Measurements from ENCODE around the gene CEMIP2. TPM values are rescaled to one million over a fixed set of nuclear protein-coding genes. Genes with fewer than 3 reads are reported as not detected.

CEMIP2 gene
- polyA plus RNA-seq, 1 of the 3 experiments (the other 2 are of a cell fraction) = 39.8 TPM

GRCh38 chr9:71795097-71795813, 26.9 kb upstream of the CEMIP2 start:
- CTCF ChIA-PET = interaction anchor here (0.7 to 3.3 kb wide), 2 partner anchors 24 to 230 kb away, joined by 3 to 8 read pairs; no protein-coding TSS in a partner anchor
- H3K27ac ChIP-seq (ENCODE audit: low read depth in 2 of 2, low read length in 1 of 2) = no peak overlapping the region
- 60% methylated on average over 7 of the region's 7 CpGs for WGBS (ENCODE audit: low lambda C conversion rate)
- H3F3A ChIP-seq (replicated peaks; ENCODE audit: insufficient read depth) = peaks cover 12% of the 10 kb centered on the region
- no peaks in the 10 kb centered on the region for H3K79me2 ChIP-seq (ENCODE audit: insufficient read depth)
- no peak overlapping the region for H3K4me2 ChIP-seq
- no peak for DNase-seq
- H3K27me3 ChIP-seq (ENCODE audit: insufficient read depth) = no peaks in the 10 kb centered on the region
- no peak overlapping the region for H3K9ac ChIP-seq
- no peaks in the 10 kb centered on the region for H3K4me1 ChIP-seq (ENCODE audit: control insufficient read depth in 1 of 2, insufficient read depth in 2 of 2, low read depth in 1 of 2, low read length in 1 of 2)
- H3K4me3 ChIP-seq (ENCODE audit: low read depth in 2 of 2, low read length in 1 of 2) = no peak overlapping the region
- POLR2A ChIA-PET = no interaction called here
- H3K9me3 ChIP-seq = no peaks in the 10 kb centered on the region
- H4K20me1 ChIP-seq (ENCODE audit: insufficient read depth) = no peaks in the 10 kb centered on the region
- H2AFZ ChIP-seq (ENCODE audit: low read depth) = peak overlapping the region; percentile 10; the same call in 1 of the 2 replicates
- H3K9me2 ChIP-seq = no peaks in the 10 kb centered on the region
- no peaks in the 10 kb centered on the region for H3K36me3 ChIP-seq (replicated peaks in 1 of 2; ENCODE audit: control insufficient read depth in 1 of 2, insufficient read depth in 2 of 2, low read length in 1 of 2)
- TF ChIP-seq EZH2phosphoT487 (IDR thresholded peaks at IDR 0.05; ENCODE audit: borderline replicate concordance, low read depth) = no peak
- no peak for TF ChIP-seq GATA2 (CRISPR knock-in tag; IDR thresholded peaks at IDR 0.05)
- TF ChIP-seq FOXJ3 (CRISPR knock-in tag; IDR thresholded peaks at IDR 0.05) = no peak
- TF ChIP-seq CTCF (IDR thresholded peaks at IDR 0.05) = no peak
- TF ChIP-seq CHD2 (IDR thresholded peaks at IDR 0.05; ENCODE audit: low read length, partially characterized antibody) = no peak
- TF ChIP-seq MXI1 (IDR thresholded peaks at IDR 0.05; ENCODE audit: low read depth, low read length) = no peak
- TF ChIP-seq MAX (IDR thresholded peaks at IDR 0.05; ENCODE audit: low read depth) = no peak
- TF ChIP-seq SIN3A (IDR thresholded peaks at IDR 0.05; ENCODE audit: borderline replicate concordance, low read depth, low read length) = no peak
- no peak for TF ChIP-seq MEF2A (IDR thresholded peaks at IDR 0.05; ENCODE audit: borderline replicate concordance, low read depth)
- no peak for TF ChIP-seq FOXM1 (IDR thresholded peaks at IDR 0.05; ENCODE audit: low read depth)
- TF ChIP-seq PBX3 (IDR thresholded peaks at IDR 0.05) = no peak
- TF ChIP-seq JUND (IDR thresholded peaks at IDR 0.05) = no peak
- no peak for TF ChIP-seq RCOR1 (IDR thresholded peaks at IDR 0.05; ENCODE audit: low read length)
- no peak for TF ChIP-seq RFX5 (IDR thresholded peaks at IDR 0.05; ENCODE audit: low read length)
- no peak for TF ChIP-seq FOSL2 (IDR thresholded peaks at IDR 0.05; ENCODE audit: borderline replicate concordance, low read depth)
- no peak for TF ChIP-seq USF1 (IDR thresholded peaks at IDR 0.05; ENCODE audit: borderline replicate concordance, low read depth)
- TF ChIP-seq ELF1 (IDR thresholded peaks at IDR 0.05) = no peak
